ENCODE data around the gene WBP1.
"Not testable (repeated sequence)": the region's sequence is repeated elsewhere in the genome, so short reads cannot be mapped to it uniquely, and the experiment has no call there.

Gene WBP1

GRCh38 chr2:74428675-74429074 lies 29.6 kb upstream of the WBP1 start:
- DNase-seq = no peak

- no peak for DNase-seq
Measured at GRCh38 chr2:74429487-74430451, 28.5 kb upstream of the WBP1 start.

- DNase-seq = no peak
Measured at GRCh38 chr2:74430502-74430901, 27.7 kb upstream of the WBP1 start.

- no peak for DNase-seq
Measured at GRCh38 chr2:74436111-74436805, 22.0 kb upstream of the WBP1 start.

- DNase-seq = no peak
Measured at GRCh38 chr2:74436848-74437695, 21.2 kb upstream of the WBP1 start.

- DNase-seq = no peak
Measured at GRCh38 chr2:74438248-74438647, 20.0 kb upstream of the WBP1 start.

GRCh38 chr2:74439373-74439772 lies 18.9 kb upstream of the WBP1 start:
- no peak for DNase-seq

- no peak for DNase-seq
Measured at GRCh38 chr2:74439803-74440377, 18.3 kb upstream of the WBP1 start.

GRCh38 chr2:74440378-74441169 lies 17.7 kb upstream of the WBP1 start:
- peak; percentile 35 for DNase-seq

DNA sequence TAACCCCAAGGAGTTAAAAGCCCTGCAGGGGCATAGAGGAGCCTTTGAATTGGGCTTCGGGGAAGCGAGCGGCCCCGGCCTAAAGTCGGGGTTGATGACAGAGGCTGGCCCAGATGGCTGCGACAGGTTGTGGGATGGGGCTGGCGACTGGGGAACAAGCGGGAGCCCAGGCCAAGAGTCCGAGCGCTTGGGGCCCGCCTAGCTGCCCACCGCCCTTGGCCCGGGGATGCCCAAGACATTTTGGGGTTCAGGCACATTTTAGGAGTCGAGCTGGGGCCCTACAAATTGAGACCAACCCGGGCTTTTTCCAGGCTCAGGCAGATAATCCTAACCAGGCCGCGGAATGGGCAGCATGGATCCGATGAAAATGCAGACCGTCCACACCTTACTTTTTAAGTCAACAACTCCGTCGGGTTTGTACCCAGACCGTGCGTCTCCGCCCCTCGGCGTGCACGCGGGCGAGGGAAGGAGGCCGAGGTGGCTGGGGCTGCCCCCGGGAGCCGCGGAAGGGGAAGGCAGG lies 17.0 kb upstream of the WBP1 start:
- DNase-seq = no peak

GRCh38 chr2:74441690-74442482 lies 16.4 kb upstream of the WBP1 start, which contains the start of gene RTKN:
TSS of gene RTKN (minus strand) at chr2:74441937. CDS start at chr2:74441816, 121 bp downstream.
- DNase-seq = no peak

DNA sequence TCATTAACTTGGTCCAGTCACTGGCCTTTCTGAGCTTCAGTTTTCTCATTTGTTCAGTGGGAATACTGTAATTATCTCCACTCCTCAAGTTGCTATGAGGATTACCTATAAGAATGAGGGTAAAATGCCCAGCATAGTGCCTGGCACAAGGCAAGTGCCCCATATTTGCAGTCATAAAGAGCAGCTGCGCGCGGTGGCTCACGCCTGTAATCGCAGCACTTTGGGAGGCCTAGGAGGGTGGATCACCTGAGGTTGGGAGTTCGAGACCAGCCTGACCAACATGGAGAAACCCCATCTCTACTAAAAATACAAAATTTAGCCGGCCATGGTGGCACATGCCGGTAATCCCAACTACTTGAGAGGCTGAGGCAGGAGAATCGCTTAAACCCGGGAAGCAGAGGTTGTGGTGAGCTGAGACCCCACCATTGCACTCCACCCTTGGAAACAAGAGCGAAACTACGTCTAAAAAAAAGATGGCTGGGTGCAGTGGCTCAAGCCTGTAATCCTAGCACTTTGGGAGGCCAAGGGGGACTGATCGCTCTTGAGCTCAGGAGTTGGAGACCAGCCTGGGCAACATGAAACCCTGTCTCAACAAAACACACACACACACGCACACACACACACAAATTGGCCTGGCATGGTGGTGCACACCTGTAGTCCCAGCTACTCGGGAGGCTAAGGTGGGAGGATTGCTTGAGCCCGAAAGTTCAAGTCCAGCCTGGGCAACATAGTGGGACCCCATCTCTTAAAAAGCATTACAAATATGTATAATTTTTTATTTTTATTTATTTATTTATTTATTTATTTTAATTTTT lies 15.5 kb upstream of the WBP1 start:
- not testable (repeated sequence) for DNase-seq

DNA sequence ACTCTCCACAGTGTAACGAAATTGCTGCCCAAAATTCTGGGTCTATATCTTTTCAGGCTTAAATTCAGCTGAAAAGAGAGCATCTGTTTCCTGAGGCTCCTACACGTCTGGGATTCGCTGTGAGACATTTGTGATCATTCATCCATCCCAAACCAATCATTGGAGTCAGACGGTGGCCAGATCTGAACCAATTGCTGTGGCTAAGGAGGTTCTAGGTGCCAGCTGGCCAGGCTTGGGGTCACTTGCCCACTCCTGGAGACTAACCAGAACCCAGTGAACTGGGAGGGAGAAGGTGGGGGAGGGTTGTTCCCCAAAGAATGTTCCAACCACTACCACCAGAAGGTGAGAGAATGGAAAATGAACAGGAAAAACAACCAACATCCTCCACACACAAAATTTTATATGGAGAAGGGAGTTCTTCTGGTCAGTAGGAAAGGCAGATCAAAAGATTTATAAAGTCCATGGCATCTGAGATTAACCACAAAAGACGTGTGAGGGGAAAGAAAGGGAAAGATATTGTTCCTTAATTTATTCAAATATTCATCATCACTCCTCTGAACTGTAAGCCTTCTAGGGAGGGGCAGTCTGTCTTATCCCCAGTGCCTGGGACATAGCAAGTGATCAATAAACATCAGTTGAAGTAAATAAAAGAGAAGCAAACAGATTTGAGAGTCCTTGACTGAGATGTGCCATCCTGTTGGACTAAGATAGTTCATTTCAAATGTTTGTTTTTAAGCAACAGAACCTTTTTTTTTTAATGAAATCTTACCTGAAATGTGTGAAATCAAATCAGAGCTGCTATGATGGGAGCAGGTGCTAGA lies 13.5 kb upstream of the WBP1 start:
- no peak for DNase-seq

- no peak for DNase-seq
Measured at GRCh38 chr2:74447230-74447999, 10.8 kb upstream of the WBP1 start.

DNA sequence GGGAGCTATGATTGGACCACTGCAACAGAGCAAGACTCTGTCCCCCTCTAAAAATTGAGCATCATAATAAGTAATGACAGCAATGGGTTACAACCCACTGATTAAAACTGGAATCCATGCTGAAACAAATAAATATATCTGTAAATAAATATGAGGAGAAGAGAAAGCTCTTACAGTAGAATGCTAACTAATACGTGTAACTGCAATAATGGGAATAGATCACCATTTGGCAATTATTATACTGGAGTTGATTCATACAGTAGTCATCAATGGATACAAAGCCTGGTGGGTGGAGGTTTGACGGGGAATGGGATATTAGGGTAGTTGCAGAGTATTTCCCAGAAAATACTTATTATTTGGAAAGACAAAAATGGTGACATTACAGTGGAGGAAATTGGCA lies 9.5 kb upstream of the WBP1 start:
- DNase-seq = no peak

- no peak for DNase-seq
Measured at GRCh38 chr2:74450570-74451190, 7.6 kb upstream of the WBP1 start.

Data from NCI-H1092 treated with DMSO at 0.1 percent for 48 hours (cell line).